ENCODE data around the gene CPM.

Gene CPM

DNA sequence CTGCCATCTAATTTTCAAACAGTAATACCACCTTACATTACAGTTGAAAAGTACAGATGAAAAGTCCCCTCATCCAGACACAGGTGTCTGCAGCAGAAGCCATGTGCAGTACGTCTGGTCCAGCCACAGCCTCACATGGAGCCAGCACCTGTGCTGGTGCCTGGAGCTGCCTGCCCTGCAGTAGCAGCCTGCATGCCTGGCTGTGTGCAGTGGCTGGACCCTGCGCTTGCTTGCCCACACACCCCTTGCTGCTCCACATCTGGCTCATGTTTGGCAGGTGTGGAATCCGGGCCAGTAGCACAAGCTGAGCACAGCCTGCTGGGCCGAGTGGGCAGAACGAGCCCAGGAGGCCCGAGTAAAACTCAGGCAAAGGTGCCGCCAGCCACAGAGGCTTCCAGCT is 21.8 kb upstream of the CPM start:
- no peak for DNase-seq

DNA sequence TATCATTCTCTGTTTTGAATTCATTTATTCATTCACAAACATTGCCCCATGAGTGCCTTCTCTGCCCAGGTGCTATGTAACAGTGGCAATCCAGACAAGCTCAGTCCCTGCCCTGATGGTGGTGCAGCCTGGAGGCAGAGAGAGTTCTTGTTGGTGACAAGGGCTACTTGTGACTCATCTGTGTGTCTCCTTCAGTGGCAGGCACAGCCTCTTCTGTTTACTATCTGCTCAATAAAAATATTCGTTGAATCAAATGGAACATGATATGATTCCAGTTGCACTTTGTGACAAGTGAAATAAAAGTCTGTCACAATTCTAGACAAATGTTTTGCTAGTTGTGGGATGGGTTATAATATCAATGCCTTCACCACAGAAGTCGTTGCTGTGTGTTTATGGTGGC is 20.6 kb upstream of the CPM start:
- peak in 1 of 2 donors; percentile 36 for DNase-seq

DNA sequence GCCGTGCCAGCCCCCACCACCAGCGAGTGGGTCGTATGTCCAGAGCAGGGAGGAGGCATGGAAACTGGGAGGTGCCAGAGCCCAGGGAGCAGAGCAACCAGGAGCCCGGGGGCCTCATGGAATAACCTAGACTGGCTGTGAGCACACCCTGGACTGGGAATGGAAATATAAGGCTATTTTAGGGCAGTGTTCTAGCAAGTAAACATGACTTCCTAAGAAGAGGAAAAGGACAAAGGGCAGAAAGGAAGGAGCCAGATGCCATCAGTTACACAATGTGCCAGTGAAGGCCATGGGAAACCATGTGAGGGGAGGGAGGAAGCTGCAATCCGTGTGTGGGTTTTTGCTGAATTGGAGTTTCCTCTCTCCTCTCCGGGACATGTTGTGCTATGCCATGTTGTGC is 18.7 kb upstream of the CPM start:
- peak; percentile 88 to 89 for DNase-seq

DNA sequence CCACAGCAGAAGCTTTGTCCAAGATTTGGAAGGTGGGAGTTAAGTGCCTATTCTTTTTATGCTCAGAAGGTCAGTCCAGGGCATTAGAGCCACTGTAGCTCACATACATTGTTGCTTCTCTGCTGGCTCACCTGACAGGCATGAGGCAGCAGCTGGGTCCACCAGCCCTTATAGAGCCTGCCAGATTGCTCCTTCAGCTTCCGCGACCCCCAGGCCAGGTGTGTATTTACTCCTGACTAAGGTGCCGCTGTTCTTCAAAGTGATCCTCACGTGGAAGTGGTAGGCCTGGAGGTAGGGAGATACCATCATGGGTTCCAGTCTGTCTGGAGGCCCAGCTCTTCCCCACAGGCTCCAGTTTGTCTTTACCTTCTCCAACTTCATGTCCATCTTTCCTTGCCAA is 17.5 kb upstream of the CPM start:
- DNase-seq: no peak

DNA sequence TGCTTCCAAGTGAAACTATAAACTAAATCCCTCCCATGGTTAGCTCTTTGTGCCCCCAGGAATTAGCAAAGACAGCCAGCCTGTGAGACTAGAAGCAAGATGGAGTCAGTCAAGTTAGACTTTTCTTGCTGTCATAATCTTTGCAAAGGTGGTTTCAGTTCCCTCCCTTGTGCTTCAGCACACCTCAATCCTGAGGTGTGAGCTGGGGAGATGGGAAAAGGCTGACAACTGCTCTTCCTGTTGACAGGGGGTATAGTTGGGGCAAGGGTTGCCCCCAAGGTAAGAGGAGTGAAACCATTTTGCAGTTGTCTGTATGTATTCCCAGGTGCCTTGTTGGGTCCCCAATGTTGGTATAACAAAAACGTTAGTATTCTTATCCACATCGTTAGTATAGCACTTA is 12.3 kb upstream of the CPM start:
- no peak for DNase-seq

DNA sequence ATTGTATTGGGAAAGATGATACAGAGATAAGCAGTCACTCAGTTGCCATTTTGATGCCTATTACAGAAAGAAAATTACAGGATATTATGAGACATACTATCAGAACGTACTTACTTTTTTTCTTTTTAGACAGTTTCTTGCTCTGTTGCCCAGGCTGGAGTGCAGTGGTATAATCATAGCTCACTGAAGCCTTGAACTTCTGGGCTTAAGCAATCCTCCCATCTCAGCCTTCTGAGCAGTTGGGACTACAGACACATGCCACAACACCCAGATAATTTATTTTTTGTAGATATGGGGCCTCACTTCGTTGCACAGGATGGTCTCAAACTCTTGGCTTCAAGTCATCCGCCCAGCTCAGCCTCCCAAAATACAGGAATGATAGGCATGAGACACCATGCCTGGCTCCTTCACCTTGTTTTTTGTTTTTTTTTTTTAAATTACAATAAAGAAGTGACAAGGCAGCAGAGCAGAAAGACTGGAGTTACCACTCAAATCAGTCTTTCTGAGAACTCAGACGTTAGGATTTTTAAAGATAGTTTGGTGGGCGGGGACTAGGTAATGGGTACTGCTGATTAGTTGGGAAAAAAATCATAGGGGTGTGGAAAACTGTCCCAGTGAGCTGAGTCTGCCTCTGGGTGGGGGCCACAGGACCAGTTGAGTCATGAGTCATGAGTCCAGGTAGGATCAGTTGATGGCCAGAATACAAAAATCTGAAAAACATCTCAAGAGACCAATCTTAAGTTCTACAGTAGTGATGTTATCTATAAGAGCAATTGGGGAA is 11.5 kb upstream of the CPM start:
- DNase-seq: no peak

DNA sequence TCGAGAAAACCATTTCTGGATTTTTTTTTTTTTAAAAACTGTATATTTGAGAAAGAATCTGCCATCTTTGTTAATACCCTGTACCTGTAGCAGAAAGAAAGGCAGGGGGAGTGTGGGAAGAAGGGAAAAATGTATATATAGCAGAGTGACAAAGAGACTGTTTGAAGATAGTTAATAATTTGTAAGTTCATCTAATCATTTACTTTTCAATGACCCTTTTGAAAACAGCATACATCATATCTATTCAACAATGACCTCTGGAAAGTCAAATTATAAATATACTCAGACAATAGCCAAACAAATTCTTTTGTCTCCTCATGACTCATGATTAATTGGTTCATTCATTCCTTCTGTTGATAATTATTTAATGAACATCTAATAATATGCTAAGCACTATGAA is 10.9 kb upstream of the CPM start:
- DNase-seq: no peak

DNA sequence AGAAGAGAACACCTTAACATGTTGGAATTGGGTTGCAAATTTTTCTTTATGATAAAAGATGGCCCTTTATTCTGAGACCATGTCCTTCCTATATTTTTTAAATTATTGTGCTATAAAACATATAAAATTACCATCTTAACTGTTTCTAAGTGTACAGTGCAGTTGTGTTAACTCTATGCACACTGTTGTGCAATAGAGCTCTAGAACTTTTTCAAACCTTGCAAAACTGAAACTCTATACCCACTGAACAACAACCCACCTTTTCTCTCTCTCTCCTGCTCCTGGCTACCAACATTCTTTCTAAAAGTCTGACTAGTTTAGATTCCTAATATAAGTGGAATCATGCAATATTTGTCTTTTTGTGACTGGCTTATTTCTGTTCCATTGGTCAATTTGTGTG is 7.8 kb upstream of the CPM start:
- no peak for DNase-seq

DNA sequence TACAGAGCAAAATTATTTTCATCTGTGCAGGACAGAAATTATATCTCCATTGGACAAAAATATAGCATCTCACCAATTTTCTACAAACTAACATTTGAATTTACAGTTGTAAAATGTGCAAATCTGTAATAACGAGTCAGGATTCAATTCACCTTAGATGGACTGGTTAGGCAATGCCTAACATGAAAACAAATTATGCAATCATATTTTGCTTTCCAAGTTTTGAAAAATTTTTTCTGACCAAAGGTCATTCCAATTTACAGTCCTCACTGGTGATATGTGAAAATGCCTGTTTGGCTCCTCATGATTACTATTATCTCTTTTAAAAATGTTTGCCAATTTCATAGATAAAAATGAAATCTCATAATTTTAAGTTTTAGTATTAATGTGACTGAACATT is 6.5 kb upstream of the CPM start:
- no peak for DNase-seq

DNA sequence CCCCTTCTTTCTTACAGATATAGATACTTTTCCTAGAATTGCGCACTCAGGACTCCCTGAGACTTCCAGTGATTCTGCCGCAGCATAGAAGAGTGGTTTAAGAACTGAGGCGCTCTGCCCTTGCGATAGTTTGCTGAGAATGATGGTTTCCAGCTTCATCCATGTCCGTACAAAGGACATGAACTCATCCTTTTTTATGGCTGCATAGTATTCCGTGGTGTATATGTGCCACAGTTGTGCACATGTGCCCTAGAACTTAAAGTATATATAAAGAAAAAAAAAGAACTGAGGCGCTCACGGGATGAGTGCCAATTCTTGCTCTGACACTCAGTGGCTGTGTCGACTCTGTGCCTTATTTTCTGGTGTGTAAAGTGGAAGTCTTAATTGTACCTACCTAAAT is 1.4 kb upstream of the CPM start:
- no peak for DNase-seq

DNA sequence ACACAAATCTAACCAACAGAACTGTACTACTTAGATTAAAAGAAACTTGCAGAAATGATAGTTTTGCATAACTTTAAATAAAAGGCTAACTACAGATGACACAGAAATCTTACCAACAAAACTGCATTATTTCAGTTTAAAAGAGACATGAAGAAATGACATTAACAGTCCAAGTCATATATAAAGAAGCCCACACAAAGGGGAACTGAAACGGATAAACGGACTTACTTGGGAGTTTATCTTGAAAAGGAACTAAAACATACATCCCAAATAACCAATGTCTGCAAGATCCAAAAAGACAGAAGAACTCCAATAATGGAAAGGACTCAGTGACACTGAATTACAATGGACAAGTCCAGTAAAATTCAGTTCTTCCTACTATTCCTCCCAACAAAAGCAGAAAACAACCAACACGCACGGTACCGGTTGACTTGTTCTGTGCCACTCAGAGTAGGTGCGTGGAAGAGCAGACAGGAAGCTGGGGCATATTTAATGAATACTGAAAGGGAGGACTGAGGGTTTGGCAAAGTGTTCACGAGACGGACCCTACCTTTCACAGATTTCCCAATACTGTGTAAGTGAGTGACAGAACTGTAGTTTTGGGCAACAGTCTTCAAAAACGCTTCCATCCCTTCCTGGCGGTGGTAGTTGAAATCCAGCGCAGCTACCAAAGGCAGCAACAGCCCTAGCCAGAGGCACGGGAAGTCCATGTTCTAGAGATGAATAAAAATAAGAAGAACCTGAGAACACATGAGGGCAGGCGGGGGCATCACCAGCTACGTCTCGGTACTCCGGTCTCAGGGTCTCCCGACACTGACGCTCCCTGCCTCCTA is 627 bp downstream of the CPM start:
- DNase-seq: peak; percentile 63 to 84

DNA sequence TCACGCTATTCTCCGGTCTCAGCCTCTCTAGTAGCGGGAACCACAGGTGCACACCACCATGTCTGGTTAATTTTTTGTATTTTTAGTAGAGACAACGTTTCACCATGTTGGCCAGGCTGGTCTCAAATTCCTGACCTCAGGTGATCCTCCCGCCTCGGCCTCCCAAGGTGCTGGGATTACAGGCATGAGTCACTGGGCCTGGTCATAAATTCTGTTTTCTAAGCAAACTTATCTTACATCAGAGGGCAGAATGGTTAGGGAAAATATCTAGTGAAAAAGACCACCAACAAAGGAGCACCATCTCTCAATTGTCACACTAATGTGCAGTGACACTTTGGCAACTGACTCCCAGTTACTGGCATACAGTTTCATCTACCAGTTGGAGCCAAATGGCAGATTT is 2.8 kb downstream of the CPM start:
- no peak for DNase-seq

DNA sequence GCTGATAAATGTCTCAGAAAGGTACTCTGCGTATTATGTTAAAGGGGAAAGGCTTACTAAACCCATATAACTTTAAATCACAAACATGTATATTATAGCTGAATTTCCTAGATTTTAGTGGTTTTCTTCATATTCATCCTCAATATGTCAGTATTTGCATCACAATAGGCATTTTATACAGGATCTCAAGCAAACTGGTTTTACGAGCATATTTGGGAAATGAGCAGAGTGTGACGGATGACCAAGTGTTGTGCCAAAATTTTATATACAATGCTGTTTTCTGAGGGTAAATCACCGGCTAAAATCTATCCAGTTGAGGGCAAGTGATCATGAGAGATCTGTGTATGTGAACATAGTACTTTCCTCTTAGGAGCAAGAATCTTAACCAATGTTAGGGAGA is 8.4 kb downstream of the CPM start:
- DNase-seq: no peak

DNA sequence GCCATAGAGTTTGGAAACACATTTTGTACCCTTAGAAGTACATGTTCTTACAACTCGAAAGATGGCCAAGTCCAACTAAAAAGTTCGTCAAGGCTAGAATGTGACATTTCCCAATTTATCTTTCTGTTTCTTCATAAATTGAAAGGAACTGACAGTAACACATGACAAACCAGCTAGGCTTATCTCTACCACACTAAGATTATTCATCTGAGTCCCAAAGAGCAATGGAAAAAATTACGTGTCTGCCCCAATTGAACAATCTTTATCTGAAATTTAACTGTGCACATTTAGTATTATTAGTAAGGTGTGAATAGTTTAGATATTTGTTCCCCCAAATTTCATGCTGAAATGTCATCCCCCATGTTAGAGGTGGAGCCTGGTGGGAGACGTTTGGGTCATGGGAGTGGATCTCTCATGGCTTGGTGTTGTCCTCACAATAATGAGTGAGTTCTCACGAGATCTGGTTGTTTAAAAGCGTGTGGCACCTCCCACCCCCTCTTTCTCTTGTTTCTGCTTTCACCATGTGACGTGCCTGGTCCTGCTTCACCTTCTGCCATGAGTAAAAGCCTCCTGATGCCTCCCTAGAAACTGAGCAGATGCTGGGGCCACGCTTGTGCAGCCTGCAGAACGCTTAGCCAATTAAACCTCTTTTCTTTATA is 13.3 kb downstream of the CPM start:
- no peak for DNase-seq

DNA sequence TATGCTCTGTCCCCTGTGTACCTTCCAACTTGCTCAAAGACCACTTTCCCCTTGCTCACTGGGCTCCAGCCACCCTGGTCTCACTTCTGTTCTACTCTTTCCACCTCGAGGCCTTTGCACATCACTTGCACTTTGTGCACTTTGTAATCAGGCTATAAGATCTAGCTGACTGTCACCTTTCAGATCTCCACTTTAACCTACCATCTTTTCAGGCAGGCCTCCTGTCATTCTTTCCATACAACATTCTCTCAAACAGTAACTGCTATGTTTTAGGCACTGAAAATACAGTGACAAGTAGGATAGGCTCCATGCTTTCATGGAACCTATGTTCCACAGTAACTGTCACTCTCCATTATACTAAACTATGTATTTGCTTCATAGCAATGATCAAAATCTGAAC is 14.0 kb downstream of the CPM start:
- DNase-seq: no peak

DNA sequence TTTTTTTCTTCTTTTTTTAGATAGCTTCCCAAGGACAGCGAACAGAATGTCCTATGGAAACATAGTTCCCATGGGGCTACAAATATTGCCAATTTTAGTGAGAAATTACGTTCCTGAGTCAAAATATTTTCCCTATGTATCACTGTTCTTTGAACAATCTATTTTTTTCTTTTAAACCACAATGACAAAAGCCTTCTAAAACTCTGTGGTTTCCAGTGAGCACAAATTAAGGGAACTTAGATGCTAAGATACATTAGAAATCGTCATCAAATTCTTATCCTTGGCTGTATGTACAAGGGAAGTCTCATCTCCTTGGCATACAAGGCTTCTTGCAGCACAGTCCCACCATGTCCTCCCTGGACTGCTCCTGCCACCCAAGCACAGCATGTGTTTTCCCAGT is 17.9 kb downstream of the CPM start:
- DNase-seq: peak; percentile 24 to 47

DNA sequence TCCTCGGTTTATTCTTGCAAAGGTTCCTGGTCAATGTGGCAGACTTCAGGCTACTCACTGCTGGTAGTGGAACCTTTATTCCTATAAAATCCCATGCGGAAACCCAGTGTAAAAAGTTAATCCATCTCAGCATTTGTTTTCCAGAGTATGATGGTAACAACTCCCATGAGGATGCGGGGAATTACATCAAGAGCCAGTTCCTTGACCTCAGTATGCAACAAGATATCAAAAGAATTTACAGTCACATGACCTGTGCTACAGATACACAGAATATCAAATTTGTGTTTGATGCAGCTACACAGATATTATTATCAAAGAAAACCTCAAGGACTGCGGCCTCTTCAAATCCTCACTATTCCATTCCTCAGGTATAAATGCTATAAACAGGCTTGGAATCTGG is 19.3 kb downstream of the CPM start:
- no peak for DNase-seq

DNA sequence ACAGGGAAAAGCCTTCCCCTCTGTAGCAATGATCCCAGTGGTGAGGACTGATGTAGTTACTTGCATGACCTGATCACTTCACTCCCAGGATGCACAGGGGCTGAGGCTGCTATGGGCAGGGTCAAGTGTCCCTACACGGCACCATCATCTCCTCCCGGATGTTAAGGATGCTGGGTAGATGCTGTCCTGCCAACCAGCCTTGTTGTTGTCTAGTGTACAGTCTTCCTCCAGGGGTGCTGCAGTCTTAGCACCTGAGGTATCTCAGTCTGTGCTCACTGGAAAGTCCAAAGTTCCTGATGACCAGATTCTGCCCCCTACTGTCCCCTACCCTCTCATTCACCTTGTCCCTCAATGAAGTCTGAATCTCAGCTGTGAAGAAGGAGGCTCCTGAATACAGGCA is 20.1 kb downstream of the CPM start:
- no peak for DNase-seq

DNA sequence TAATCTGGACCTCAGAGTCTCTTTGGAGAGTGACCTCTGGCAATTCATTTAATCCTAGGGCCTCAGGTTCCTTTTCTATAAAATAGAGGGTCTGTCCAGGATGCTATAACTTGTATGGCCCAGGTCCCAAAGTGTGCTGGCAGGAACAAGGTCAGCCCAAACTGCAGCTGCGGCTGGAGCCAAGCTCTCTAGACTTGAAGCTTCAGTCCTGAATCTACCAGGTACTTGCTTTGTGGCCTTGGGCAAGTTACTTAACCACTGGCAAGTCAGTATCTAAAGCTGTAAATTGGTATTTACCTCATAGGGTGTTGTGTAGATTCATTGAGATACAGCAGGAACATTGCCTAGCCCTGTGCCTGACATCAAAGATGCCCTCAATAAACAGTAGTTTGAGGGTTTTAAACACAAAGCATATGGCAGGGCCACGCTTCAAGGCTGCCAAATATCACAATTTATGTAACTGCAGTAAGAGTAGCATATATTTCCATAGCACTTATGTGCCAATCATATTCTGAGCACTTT is 21.7 kb downstream of the CPM start:
- DNase-seq: no peak

DNA sequence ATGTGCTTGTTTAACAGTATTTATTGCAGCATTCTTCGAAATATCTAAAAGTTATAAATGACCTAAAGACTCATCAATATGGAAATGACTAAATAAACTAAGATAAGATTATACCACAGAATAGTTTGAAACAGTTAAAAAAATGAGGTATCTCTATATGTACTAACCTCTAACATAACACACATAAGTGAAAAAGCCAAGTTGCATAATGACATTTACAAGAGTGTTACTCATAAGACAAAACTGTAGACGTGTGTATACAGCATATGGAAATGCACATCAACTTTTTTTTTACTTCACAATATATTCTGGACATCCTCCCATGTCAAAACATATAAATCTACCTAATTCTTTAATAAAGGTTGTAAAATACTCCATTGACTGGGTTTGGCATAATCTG is 22.8 kb downstream of the CPM start:
- DNase-seq: peak in 1 of 2 donors; percentile 9

DNA sequence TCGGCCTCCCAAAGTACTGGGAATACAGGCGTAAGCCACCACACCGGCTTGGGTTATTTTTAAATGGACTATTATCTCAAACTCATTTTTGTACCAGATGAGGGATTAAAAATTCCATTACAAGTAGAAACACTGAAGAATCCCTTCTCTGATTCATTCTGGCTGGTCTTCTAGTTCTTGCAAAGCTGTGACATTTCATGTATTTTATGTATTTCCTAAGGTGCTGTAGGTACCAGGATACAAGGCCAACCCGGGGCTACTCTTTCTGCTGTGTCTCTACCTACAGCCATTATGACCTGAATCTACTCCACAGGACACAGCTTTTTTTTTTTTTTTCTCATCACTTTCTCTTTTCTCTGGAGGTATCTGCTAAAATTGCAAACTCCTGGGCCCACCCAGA is 24.9 kb downstream of the CPM start:
- no peak for DNase-seq

DNA sequence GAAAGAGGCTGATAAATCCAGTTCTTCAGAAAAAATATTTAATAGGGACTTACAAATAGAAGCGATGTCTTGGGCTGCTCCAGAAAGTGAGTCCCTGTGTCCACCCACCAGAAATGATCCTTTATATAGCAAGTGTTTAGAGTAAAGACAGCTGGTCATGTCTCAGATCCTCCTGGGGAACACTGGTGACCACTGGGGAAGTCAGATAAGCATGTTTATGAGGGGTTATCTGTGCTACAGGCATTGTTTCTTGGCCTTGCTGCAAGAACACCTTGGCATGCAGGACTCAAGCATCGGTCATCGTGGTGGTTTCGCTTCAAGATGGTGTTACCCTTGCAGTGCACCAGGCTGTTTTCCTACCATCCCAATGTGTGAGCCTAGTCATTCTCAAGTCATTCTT is 27.2 kb downstream of the CPM start:
- DNase-seq: peak in 1 of 2 donors; percentile 9

DNA sequence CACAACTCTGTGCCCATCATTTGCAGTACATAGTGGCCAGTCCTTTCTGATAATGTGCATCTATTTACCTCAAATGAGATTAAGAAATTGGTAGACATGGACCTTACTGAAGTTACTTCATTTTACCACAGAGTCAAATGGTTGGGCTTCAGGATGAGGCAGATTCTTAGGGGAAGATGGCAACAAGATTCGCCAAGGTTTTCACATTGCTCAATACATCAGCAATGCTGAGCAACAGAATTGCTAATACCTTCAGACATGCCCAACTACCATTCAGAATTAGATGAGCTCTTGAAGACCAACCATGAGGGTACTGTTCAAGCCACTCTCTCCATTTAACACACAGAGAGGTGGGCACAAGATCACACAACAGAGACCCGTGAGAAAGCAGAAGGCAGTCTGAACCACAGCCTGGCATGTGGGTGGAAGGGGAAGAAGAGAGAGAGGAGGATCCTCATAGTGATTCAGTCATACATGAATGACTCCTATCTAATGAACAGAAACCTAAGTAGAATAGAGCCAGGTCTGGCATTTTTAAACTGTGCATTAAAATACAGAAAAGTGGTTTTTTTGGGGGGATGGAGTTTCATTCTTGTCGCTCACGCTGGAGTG is 28.5 kb downstream of the CPM start:
- DNase-seq: peak; percentile 81 to 88
